Liver (tissue), 9 donors: ENCODE measurements around the gene KIF23. TPM values are rescaled to one million over a fixed set of nuclear protein-coding genes. Genes with fewer than 3 reads are reported as not detected.

Source experiments
- DNase-seq: peaks from one replicate; pipeline ENCODE4 v3.0.0-alpha.2; 2017; ENCODE audit warnings: low spot score
- H3K27ac ChIP-seq, 2 donors: one replicate each; pipeline ENCODE4 v1.7.0; 2013; ENCODE audit warnings: inconsistent platforms in 2 of 2, low read length in 2 of 2, control low read depth in 1 of 2, low read depth in 1 of 2, mild to moderate bottlenecking in 1 of 2
- H3K27me3 ChIP-seq, 4 donors: one replicate each; pipeline versions ENCODE4 v1.6.1 to v1.7.0; 2013; ENCODE audit warnings: low read length in 3 of 4, inconsistent platforms in 1 of 4, mild to moderate bottlenecking in 1 of 4, moderate library complexity in 1 of 4; ENCODE audit not compliant: control insufficient read depth in 4 of 4, insufficient read depth in 4 of 4
- H3K36me3 ChIP-seq, 4 donors: one replicate each; pipeline versions ENCODE4 v1.6.1 to v1.7.0; 2013; ENCODE audit warnings: low read length in 3 of 4, mild to moderate bottlenecking in 3 of 4, low read depth in 1 of 4, moderate library complexity in 1 of 4; ENCODE audit not compliant: control insufficient read depth in 4 of 4, insufficient read depth in 3 of 4
- H3K4me1 ChIP-seq, 4 donors: one replicate each; pipeline versions ENCODE4 v1.6.1 to v1.7.0; 2013; ENCODE audit warnings: low read length in 3 of 4, mild to moderate bottlenecking in 3 of 4, moderate library complexity in 1 of 4; ENCODE audit not compliant: control insufficient read depth in 4 of 4, insufficient read depth in 4 of 4
- H3K4me3 ChIP-seq, 3 donors: one replicate each; pipeline versions ENCODE4 v1.6.1 to v1.7.0; 2013; ENCODE audit warnings: low read length in 3 of 3, control low read depth in 1 of 3, low read depth in 1 of 3, mild to moderate bottlenecking in 1 of 3
- H3K9ac ChIP-seq, 2 donors: one replicate each; pipeline ENCODE4 v1.7.0; 2013; ENCODE audit warnings: low read length in 2 of 2, mild to moderate bottlenecking in 2 of 2, moderate library complexity in 2 of 2, control low read depth in 1 of 2, low read depth in 1 of 2
- H3K9me3 ChIP-seq, 4 donors: one replicate each; pipeline versions ENCODE4 v1.6.1 to v1.7.0; 2013; ENCODE audit warnings: low read length in 3 of 4; ENCODE audit not compliant: control insufficient read depth in 4 of 4
- ATF3 ChIP-seq: IDR thresholded peaks from 2 replicates; pipeline ENCODE4 v1.6.1; 2016; ENCODE audit warnings: antibody characterized with exemption
- CTCF ChIP-seq: fragments of 150-350 bp; IDR thresholded peaks from 2 replicates; pipeline ENCODE4 v1.5.1; 2017; ENCODE audit warnings: improper control_type of control experiment, low read depth, low read length; ENCODE audit not compliant: missing input control
- EGR1 ChIP-seq, 2 donors: IDR thresholded peaks; 2 replicates each; pipeline ENCODE4 v1.6.1; 2016 to 2018; ENCODE audit warnings: antibody characterized with exemption in 2 of 2, low read depth in 2 of 2
- FOXA1 ChIP-seq: IDR thresholded peaks from 2 replicates; pipeline ENCODE4 v1.6.1; 2016; ENCODE audit warnings: antibody characterized with exemption
- FOXA2 ChIP-seq: IDR thresholded peaks from 2 replicates; pipeline ENCODE4 v1.6.1; 2016; ENCODE audit warnings: antibody characterized with exemption
- GABPA ChIP-seq, 2 donors: IDR thresholded peaks in 1 of 2; conservative IDR thresholded peaks in 1 of 2; 2 replicates each; pipeline ENCODE4 v1.6.1; 2016; ENCODE audit warnings: antibody characterized with exemption in 2 of 2, mild to moderate bottlenecking in 1 of 2, moderate library complexity in 1 of 2
- HNF4A ChIP-seq, 2 donors: conservative IDR thresholded peaks; 2 replicates each; pipeline ENCODE4 v1.6.1; 2016; ENCODE audit warnings: antibody characterized with exemption in 2 of 2, mild to moderate bottlenecking in 2 of 2
- HNF4G ChIP-seq: IDR thresholded peaks from 2 replicates; pipeline ENCODE4 v1.6.1; 2016; ENCODE audit warnings: antibody characterized with exemption
- JUND ChIP-seq, 2 donors: IDR thresholded peaks; 2 replicates each; pipeline ENCODE4 v1.6.1; 2016; ENCODE audit warnings: antibody characterized with exemption in 2 of 2
- MAX ChIP-seq: IDR thresholded peaks from 2 replicates; pipeline ENCODE4 v1.6.1; 2016; ENCODE audit warnings: antibody characterized with exemption
- NR2F2 ChIP-seq: IDR thresholded peaks from 2 replicates; pipeline ENCODE4 v1.6.1; 2016; ENCODE audit warnings: antibody characterized with exemption
- RAD21 ChIP-seq, 2 donors: IDR thresholded peaks; 2 replicates each; pipeline ENCODE4 v1.6.1; 2016; ENCODE audit warnings: antibody characterized with exemption in 2 of 2, mild to moderate bottlenecking in 2 of 2
- REST ChIP-seq: IDR thresholded peaks from 2 replicates; pipeline ENCODE4 v1.6.1; 2016; ENCODE audit warnings: antibody characterized with exemption, mild to moderate bottlenecking
- RXRA ChIP-seq, 2 donors: IDR thresholded peaks; 2 replicates each; pipeline ENCODE4 v1.6.1; 2017 to 2018; ENCODE audit warnings: antibody characterized with exemption in 2 of 2, mild to moderate bottlenecking in 1 of 2
- SP1 ChIP-seq: IDR thresholded peaks from 2 replicates; pipeline ENCODE4 v1.6.1; 2018; ENCODE audit warnings: antibody characterized with exemption, mild to moderate bottlenecking
- TAF1 ChIP-seq: conservative IDR thresholded peaks from 2 replicates; pipeline ENCODE4 v1.6.1; 2016; ENCODE audit warnings: antibody characterized with exemption, mild to moderate bottlenecking
- YY1 ChIP-seq: IDR thresholded peaks from 2 replicates; pipeline ENCODE4 v1.6.1; 2016; ENCODE audit warnings: antibody characterized with exemption, mild to moderate bottlenecking
- ZBTB33 ChIP-seq: IDR thresholded peaks from 2 replicates; pipeline ENCODE4 v1.6.1; 2016; ENCODE audit warnings: antibody characterized with exemption
- WGBS: extraction: QIAGEN DNeasy Blood & Tissue Kit; methylation state at CpG from one replicate; pipeline ENCODE4 v1.1.7; 2013; 5-methylcytosine and 5-hydroxymethylcytosine counted together
- polyA plus RNA-seq, 2 donors: library from polyadenylated mRNA; stranded (reverse) in 1 of 2; unstranded in 1 of 2; fragments of 200-250 nt in 1 of 2; fragments of >200 nt in 1 of 2; fragmentation: Nextera tagmentation in 1 of 2; extraction: Ambion mirVana in 1 of 2; gene quantifications; one replicate each; pipeline versions ENCODE4 v1.2.1 to v1.2.3, GENCODE V29; 2013 to 2015
- total RNA-seq, 2 donors: library from RNA; depleted of rRNA; stranded (reverse); fragments of >200 nt; gene quantifications; one replicate each; pipeline ENCODE4 v1.2.3, GENCODE V29; 2014
- donor health status: healthy.
- donor health status: healthy.
- donor health status: healthy.
- donor health status: healthy.
- donor health status: healthy.

KIF23 gene
- total and polyA plus RNA-seq, 4 donors, result 0.25 to 32.8 (median 1.1) TPM

GRCh38 chr15:69403594-69403993 lies 10.6 kb upstream of the KIF23 start:
- no peaks in the 10 kb centered on the region for H3K36me3 ChIP-seq
- WGBS, result 91% methylated on average over 4 of the region's 4 CpGs

GRCh38 chr15:69405110-69405509 lies 9.0 kb upstream of the KIF23 start:
- Histone ChIP-seq H3K9me3 (no peaks in the 10 kb centered on the region), H3K4me3 (no peak overlapping the region), H3K9ac (no peak overlapping the region), H3K27me3 (no peaks in the 10 kb centered on the region), H3K27ac (no peak overlapping the region), H3K4me1 (no peaks in the 10 kb centered on the region), H3K36me3 (no peaks in the 10 kb centered on the region)
- no peak for TF ChIP-seq FOXA2
- no peak for TF ChIP-seq MAX
- TF ChIP-seq HNF4G, result no peak
- TF ChIP-seq JUND (IDR thresholded peaks at IDR 0.05), result no peak
- TF ChIP-seq ZBTB33, result no peak
- no peak for TF ChIP-seq YY1
- TF ChIP-seq ATF3, result no peak
- TF ChIP-seq RXRA (IDR thresholded peaks at IDR 0.05), result no peak
- no peak for TF ChIP-seq EGR1 (IDR thresholded peaks at IDR 0.05; ENCODE audit: low read depth in 2 of 2)
- TF ChIP-seq FOXA1, result no peak
- no peak for TF ChIP-seq RAD21 (IDR thresholded peaks at IDR 0.05)
- TF ChIP-seq GABPA (IDR thresholded peaks at IDR 0.05 in 1 of 2, conservative IDR thresholded peaks at IDR 0.05 in 1 of 2), result no peak
- TF ChIP-seq SP1, result no peak
- no peak for TF ChIP-seq TAF1
- TF ChIP-seq CTCF, result no peak
- TF ChIP-seq HNF4A (conservative IDR thresholded peaks at IDR 0.05), result no peak
- TF ChIP-seq REST, result no peak
- TF ChIP-seq NR2F2, result no peak
- WGBS, result 60% methylated on average over 3 of the region's 3 CpGs
- DNase-seq, result no peak

More at GRCh38 chr15:69403594-69403993, 10.6 kb upstream of the KIF23 start:
- no peak overlapping the region for H3K9ac ChIP-seq
- no peaks in the 10 kb centered on the region for H3K4me1 ChIP-seq
- no peaks in the 10 kb centered on the region for H3K27me3 ChIP-seq
- no peak for TF ChIP-seq ZBTB33
- no peak for TF ChIP-seq ATF3
- TF ChIP-seq EGR1 (IDR thresholded peaks at IDR 0.05; ENCODE audit: low read depth in 2 of 2), result no peak
- no peak for TF ChIP-seq FOXA2
- TF ChIP-seq YY1, result no peak
- TF ChIP-seq SP1, result no peak
- no peak for TF ChIP-seq FOXA1
- no peak for TF ChIP-seq JUND (IDR thresholded peaks at IDR 0.05)
- no peak for TF ChIP-seq NR2F2
- TF ChIP-seq GABPA (IDR thresholded peaks at IDR 0.05 in 1 of 2, conservative IDR thresholded peaks at IDR 0.05 in 1 of 2), result no peak
- DNase-seq, result no peak
- H3K9me3 ChIP-seq, result no peaks in the 10 kb centered on the region
- H3K4me3 ChIP-seq, result no peak overlapping the region
- no peak overlapping the region for H3K27ac ChIP-seq
